ENCODE measurements around the gene LAMA2. TPM values are rescaled to one million over a fixed set of nuclear protein-coding genes. Genes with fewer than 3 reads are reported as not detected.

Gene LAMA2
- total RNA-seq, 1 experiment from 2014 or later = 8.2 TPM

DNA sequence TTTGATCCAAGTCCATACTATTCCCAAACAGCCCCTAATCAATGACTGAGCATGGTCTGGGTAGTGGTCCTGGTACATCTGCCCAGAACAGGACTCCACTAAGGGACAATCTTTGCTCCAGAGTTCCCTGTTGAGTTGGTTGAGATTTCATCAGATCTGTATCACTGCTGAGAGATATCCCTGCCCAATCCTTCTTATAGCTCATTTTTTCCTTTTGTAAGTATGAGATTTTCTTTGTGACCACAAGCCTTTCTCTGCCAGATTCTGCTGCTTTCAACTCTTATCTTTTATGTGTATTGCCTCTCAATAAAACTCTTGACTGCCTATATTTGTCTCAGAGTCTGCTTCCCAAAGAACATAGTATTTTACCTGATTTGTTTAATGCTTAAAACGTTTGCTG lies 46.2 kb upstream of the LAMA2 start:
- RAD21 ChIA-PET (ENCODE audit: low non-redundant PET in 1 of 2, low total read pairs in 2 of 2, uncharacterized antibody in 2 of 2, unreplicated experiment in 2 of 2) = no interaction called here
- Histone ChIP-seq H3K27ac (ENCODE audit: low read depth, low read length) (no peak overlapping the region), H4K20me1 (ENCODE audit: insufficient read depth) (no peaks in the 10 kb centered on the region), H2AFZ (ENCODE audit: low read depth, low read length, poor library complexity, severe bottlenecking) (no peak overlapping the region), H3K36me3 (ENCODE audit: control insufficient read depth in 1 of 2, insufficient read depth in 2 of 2, low read length in 2 of 2) (no peaks in the 10 kb centered on the region), H3K4me3 (replicated peaks in 1 of 2; ENCODE audit: low read depth in 1 of 2, low read length in 2 of 2) (no peak overlapping the region), H3K4me2 (ENCODE audit: low read length) (no peak overlapping the region), H3K9ac (ENCODE audit: low read length) (no peak overlapping the region), H3K79me2 (ENCODE audit: insufficient read depth, low read length) (no peaks in the 10 kb centered on the region), H3K9me2 (ENCODE audit: insufficient read depth) (no peaks in the 10 kb centered on the region), H3K27me3 (ENCODE audit: insufficient read depth, low read length) (no peaks in the 10 kb centered on the region), H3K4me1 (ENCODE audit: control insufficient read depth in 1 of 2, insufficient read depth in 2 of 2, low read length in 2 of 2) (peaks cover 0 to 6% of the 10 kb centered on the region in 2 experiments; a peak in 2 of 4 replicates), H3K9me3 (ENCODE audit: control insufficient read depth in 1 of 2, insufficient read depth in 1 of 2, low read depth in 1 of 2, low read length in 2 of 2) (no peaks in the 10 kb centered on the region)
- no peak for ATAC-seq
- intact Hi-C loops (cut with micrococcal nuclease) = no loop called here
- BruUV-seq (replicated peaks) = no TSS peak
- POLR2A ChIA-PET = no interaction called here
- CTCF ChIA-PET = no interaction called here
- TF ChIP-seq SP1 (IDR thresholded peaks at IDR 0.05; ENCODE audit: low read depth) (no peak), POLR2A (IDR thresholded peaks at IDR 0.05; ENCODE audit: borderline replicate concordance, extremely low read depth, insufficient read depth, insufficient read length) (no peak), FOSL1 (IDR thresholded peaks at IDR 0.05; ENCODE audit: low read depth) (no peak), SRF (IDR thresholded peaks at IDR 0.05; ENCODE audit: low read depth) (no peak), ZNF274 (IDR thresholded peaks at IDR 0.05; ENCODE audit: low read depth, low read length) (no peak), RAD21 (IDR thresholded peaks at IDR 0.05; ENCODE audit: low read depth) (no peak), EZH2phosphoT487 (IDR thresholded peaks at IDR 0.05; ENCODE audit: borderline replicate concordance) (no peak), TCF7L2 (IDR thresholded peaks at IDR 0.05; ENCODE audit: borderline replicate concordance, extremely low read depth, insufficient read depth, insufficient read length) (no peak), EZH2 (IDR thresholded peaks at IDR 0.05) (no peak), CEBPB (IDR thresholded peaks at IDR 0.05; ENCODE audit: low read depth) (no peak), JUND (IDR thresholded peaks at IDR 0.05) (no peak)
- TF ChIP-seq, protein P1, sequence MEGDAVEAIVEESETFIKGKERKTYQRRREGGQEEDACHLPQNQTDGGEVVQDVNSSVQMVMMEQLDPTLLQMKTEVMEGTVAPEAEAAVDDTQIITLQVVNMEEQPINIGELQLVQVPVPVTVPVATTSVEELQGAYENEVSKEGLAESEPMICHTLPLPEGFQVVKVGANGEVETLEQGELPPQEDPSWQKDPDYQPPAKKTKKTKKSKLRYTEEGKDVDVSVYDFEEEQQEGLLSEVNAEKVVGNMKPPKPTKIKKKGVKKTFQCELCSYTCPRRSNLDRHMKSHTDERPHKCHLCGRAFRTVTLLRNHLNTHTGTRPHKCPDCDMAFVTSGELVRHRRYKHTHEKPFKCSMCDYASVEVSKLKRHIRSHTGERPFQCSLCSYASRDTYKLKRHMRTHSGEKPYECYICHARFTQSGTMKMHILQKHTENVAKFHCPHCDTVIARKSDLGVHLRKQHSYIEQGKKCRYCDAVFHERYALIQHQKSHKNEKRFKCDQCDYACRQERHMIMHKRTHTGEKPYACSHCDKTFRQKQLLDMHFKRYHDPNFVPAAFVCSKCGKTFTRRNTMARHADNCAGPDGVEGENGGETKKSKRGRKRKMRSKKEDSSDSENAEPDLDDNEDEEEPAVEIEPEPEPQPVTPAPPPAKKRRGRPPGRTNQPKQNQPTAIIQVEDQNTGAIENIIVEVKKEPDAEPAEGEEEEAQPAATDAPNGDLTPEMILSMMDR (IDR thresholded peaks at IDR 0.05 in 2 of 3, conservative IDR thresholded peaks at IDR 0.05 in 1 of 3; ENCODE audit: borderline replicate concordance in 1 of 3, insufficient read depth in 1 of 3, low read depth in 2 of 3, low read length in 2 of 3) = no peak
- TF ChIP-seq, protein P2, sequence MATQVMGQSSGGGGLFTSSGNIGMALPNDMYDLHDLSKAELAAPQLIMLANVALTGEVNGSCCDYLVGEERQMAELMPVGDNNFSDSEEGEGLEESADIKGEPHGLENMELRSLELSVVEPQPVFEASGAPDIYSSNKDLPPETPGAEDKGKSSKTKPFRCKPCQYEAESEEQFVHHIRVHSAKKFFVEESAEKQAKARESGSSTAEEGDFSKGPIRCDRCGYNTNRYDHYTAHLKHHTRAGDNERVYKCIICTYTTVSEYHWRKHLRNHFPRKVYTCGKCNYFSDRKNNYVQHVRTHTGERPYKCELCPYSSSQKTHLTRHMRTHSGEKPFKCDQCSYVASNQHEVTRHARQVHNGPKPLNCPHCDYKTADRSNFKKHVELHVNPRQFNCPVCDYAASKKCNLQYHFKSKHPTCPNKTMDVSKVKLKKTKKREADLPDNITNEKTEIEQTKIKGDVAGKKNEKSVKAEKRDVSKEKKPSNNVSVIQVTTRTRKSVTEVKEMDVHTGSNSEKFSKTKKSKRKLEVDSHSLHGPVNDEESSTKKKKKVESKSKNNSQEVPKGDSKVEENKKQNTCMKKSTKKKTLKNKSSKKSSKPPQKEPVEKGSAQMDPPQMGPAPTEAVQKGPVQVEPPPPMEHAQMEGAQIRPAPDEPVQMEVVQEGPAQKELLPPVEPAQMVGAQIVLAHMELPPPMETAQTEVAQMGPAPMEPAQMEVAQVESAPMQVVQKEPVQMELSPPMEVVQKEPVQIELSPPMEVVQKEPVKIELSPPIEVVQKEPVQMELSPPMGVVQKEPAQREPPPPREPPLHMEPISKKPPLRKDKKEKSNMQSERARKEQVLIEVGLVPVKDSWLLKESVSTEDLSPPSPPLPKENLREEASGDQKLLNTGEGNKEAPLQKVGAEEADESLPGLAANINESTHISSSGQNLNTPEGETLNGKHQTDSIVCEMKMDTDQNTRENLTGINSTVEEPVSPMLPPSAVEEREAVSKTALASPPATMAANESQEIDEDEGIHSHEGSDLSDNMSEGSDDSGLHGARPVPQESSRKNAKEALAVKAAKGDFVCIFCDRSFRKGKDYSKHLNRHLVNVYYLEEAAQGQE (IDR thresholded peaks at IDR 0.05; ENCODE audit: low read depth) = no peak
- TF ChIP-seq, protein P3, sequence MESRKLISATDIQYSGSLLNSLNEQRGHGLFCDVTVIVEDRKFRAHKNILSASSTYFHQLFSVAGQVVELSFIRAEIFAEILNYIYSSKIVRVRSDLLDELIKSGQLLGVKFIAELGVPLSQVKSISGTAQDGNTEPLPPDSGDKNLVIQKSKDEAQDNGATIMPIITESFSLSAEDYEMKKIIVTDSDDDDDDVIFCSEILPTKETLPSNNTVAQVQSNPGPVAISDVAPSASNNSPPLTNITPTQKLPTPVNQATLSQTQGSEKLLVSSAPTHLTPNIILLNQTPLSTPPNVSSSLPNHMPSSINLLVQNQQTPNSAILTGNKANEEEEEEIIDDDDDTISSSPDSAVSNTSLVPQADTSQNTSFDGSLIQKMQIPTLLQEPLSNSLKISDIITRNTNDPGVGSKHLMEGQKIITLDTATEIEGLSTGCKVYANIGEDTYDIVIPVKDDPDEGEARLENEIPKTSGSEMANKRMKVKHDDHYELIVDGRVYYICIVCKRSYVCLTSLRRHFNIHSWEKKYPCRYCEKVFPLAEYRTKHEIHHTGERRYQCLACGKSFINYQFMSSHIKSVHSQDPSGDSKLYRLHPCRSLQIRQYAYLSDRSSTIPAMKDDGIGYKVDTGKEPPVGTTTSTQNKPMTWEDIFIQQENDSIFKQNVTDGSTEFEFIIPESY (IDR thresholded peaks at IDR 0.05; ENCODE audit: extremely low read depth, insufficient replicate concordance, low read length) = no peak
- DNase-seq (ENCODE audit: low read depth, low spot score) = no peak
